Activated CD8-positive, alpha-beta memory T cell treated with anti-CD3 and anti-CD28 coated beads, Interleukin-2, amount 10 ng/mL, durations not matched to agents 7 days and 5 days (primary cell): ENCODE measurements around the gene MAGEA8. TPM values are rescaled to one million over a fixed set of nuclear protein-coding genes. Genes with fewer than 3 reads are reported as not detected.

Experiments used
- total RNA-seq, 2 experiments: library from RNA; stranded (reverse); gene quantifications; one replicate each; pipeline ENCODE4 v1.2.3, GENCODE V29; 2021

MAGEA8 gene
- total RNA-seq, 2 experiments from 2014 or later, result not detected

Other genes starting within 250 kb of the MAGEA8 start
- gene TMEM185A, start 249.4 kb upstream of the MAGEA8 start, total RNA-seq, result 10 to 100 TPM; 20.4 to 32.2 TPM
- gene MAGEA11, start 169.1 kb upstream of the MAGEA8 start, total RNA-seq, result not detected
- under 1 TPM; 0.61 to 0.80 TPM for gene HSFX1, start 107.1 kb upstream of the MAGEA8 start, total RNA-seq
- not detected for gene MAGEA9, start 99.3 kb upstream of the MAGEA8 start, total RNA-seq
- under 1 TPM in 1 of 2 experiments, not detected in 1; 0.37 TPM for gene HSFX4, start 48.4 kb downstream of the MAGEA8 start, total RNA-seq
- 10 to 100 TPM; 53.4 to 73.7 TPM for gene EOLA2, start 57.3 kb downstream of the MAGEA8 start, total RNA-seq